K562 (cell line): Measurements from ENCODE around the gene ARRB2. TPM values are rescaled to one million over a fixed set of nuclear protein-coding genes. Genes with fewer than 3 reads are reported as not detected.

Experiments used
- DNMT1 ChIP-seq: fragments of 450-650 bp; IDR thresholded peaks from 2 replicates; pipeline ENCODE4 v1.6.1; 2016; ENCODE audit warnings: antibody characterized with exemption, mild to moderate bottlenecking
- ELK1 ChIP-seq: sonication (generic); formaldehyde crosslinking; IDR thresholded peaks from 2 replicates; pipeline ENCODE4 v1.8.1; 2022; ENCODE audit warnings: missing genetic modification reagents
- EP300 ChIP-seq: IDR thresholded peaks from 2 replicates; pipeline ENCODE4 v1.6.1; 2012; ENCODE audit warnings: low read length, improper control_type of control experiment
- ETS1 ChIP-seq: conservative IDR thresholded peaks from 2 replicates; pipeline ENCODE4 v1.6.1; 2011; ENCODE audit warnings: low read depth, mild to moderate bottlenecking, low read length; ENCODE audit not compliant: control insufficient read depth
- GTF2F1 ChIP-seq: IDR thresholded peaks from 2 replicates; pipeline ENCODE4 v1.6.1; 2011; ENCODE audit warnings: low read depth, low read length, improper control_type of control experiment
- HLTF ChIP-seq: fragments of 450-650 bp; IDR thresholded peaks from 2 replicates; pipeline ENCODE4 v1.6.1; 2016
- NCOR1 ChIP-seq: fragments of 450-650 bp; IDR thresholded peaks from 2 replicates; pipeline ENCODE4 v1.6.1; 2016; ENCODE audit warnings: mild to moderate bottlenecking, moderate library complexity
- NONO ChIP-seq, 2 experiments: fragments of 200-400 bp in 1 of 2; fragments of 450-650 bp in 1 of 2; formaldehyde crosslinking in 1 of 2; IDR thresholded peaks; 2 replicates each; pipeline ENCODE4 v1.6.1; 2017; ENCODE audit warnings: low read depth in 2 of 2, mild to moderate bottlenecking in 2 of 2, moderate library complexity in 2 of 2, low read length in 1 of 2
- NUFIP1 ChIP-seq: fragments of 450-650 bp; IDR thresholded peaks from 2 replicates; pipeline ENCODE4 v1.6.1; 2018; ENCODE audit not compliant: partially characterized antibody
- OTX1 ChIP-seq: fragments of 450-650 bp; formaldehyde crosslinking; IDR thresholded peaks from 2 replicates; pipeline ENCODE4 v1.4.0; 2022; ENCODE audit warnings: mild to moderate bottlenecking
- POLR2A ChIP-seq: fragments of 450-650 bp; conservative IDR thresholded peaks from 2 replicates; pipeline ENCODE4 v1.6.1; 2016
- POLR2AphosphoS5 ChIP-seq: IDR thresholded peaks from 2 replicates; pipeline ENCODE4 v1.6.1; 2011; ENCODE audit warnings: mild to moderate bottlenecking, low read depth, low read length, moderate library complexity; ENCODE audit not compliant: control insufficient read depth, insufficient read depth
- PYGO2 ChIP-seq: fragments of 450-650 bp; IDR thresholded peaks from 2 replicates; pipeline ENCODE4 v1.6.1; 2016; ENCODE audit warnings: mild to moderate bottlenecking, missing genetic modification characterization, moderate library complexity, missing compliant biosample characterization
- RNF2 ChIP-seq: sonication (generic); IDR thresholded peaks from 2 replicates; pipeline ENCODE4 v1.6.1; 2016
- SP2 ChIP-seq: IDR thresholded peaks from 2 replicates; pipeline ENCODE4 v1.6.1; 2011; ENCODE audit warnings: mild to moderate bottlenecking, low read depth, low read length, moderate library complexity; ENCODE audit not compliant: poor library complexity, severe bottlenecking; ENCODE audit errors: extremely low read depth
- TFE3 ChIP-seq: fragments of 450-650 bp; formaldehyde crosslinking; IDR thresholded peaks from 2 replicates; pipeline ENCODE4 v1.4.0; 2020; ENCODE audit warnings: mild to moderate bottlenecking, mixed read lengths
- XRCC3 ChIP-seq: fragments of 450-650 bp; IDR thresholded peaks from 2 replicates; pipeline ENCODE4 v1.6.1; 2017; ENCODE audit warnings: mild to moderate bottlenecking, moderate library complexity
- ZNF133 ChIP-seq: fragments of 250-450 bp; sonication (Bioruptor Pico); IDR thresholded peaks from 2 replicates; pipeline ENCODE4 v1.4.0; 2020; ENCODE audit warnings: mild to moderate bottlenecking
- ZNF143 ChIP-seq: sonication (generic); formaldehyde crosslinking; IDR thresholded peaks from 2 replicates; pipeline ENCODE4 v1.9.0; 2022; ENCODE audit warnings: mild to moderate bottlenecking, missing genetic modification reagents
- ZNF232 ChIP-seq: sonication (generic); formaldehyde crosslinking; IDR thresholded peaks from 2 replicates; pipeline ENCODE4 v1.8.0; 2022; ENCODE audit warnings: mild to moderate bottlenecking, missing genetic modification reagents
- ZNF253 ChIP-seq: fragments of 250-450 bp; sonication (Bioruptor Pico); conservative IDR thresholded peaks from 2 replicates; pipeline ENCODE4 v1.6.1; 2021; ENCODE audit warnings: mild to moderate bottlenecking
- ZNF3 ChIP-seq: fragments of 250-450 bp; sonication (Bioruptor Pico); IDR thresholded peaks from 2 replicates; pipeline ENCODE4 v1.5.0; 2021; ENCODE audit warnings: mild to moderate bottlenecking, moderate library complexity
- ZNF639 ChIP-seq, 2 experiments: fragments of 200-800 bp in 1 of 2; sonication (Bioruptor generic) in 1 of 2; sonication (generic) in 1 of 2; formaldehyde crosslinking in 1 of 2; IDR thresholded peaks in 1 of 2; conservative IDR thresholded peaks in 1 of 2; 2 replicates each; pipeline versions ENCODE4 v1.5.0 to v1.6.1; 2016 to 2020; ENCODE audit warnings: missing compliant biosample characterization in 1 of 2, missing genetic modification characterization in 1 of 2, missing genetic modification reagents in 1 of 2
- ZNF717 ChIP-seq: fragments of 250-450 bp; sonication (Bioruptor Pico); IDR thresholded peaks from 2 replicates; pipeline ENCODE4 v1.5.0; 2021
- ZNF780A ChIP-seq: fragments of 250-450 bp; sonication (Bioruptor Pico); IDR thresholded peaks from 2 replicates; pipeline ENCODE4 v1.5.0; 2021; ENCODE audit warnings: mild to moderate bottlenecking
- polyA plus RNA-seq, 8 experiments: library from polyadenylated mRNA; depleted of rRNA in 4 of 8; stranded (reverse) in 5 of 8; unstranded in 3 of 8; fragments of >200 nt; fragmentation: Nextera tagmentation in 2 of 8; fragmentation: Illumina TruSeq in 1 of 8; extraction: Ambion mirVana in 2 of 8; extraction: Trizol in 1 of 8; gene quantifications; 2 replicates each; pipeline versions ENCODE4 v1.2.1 to v1.2.3, GENCODE V29; 2011 to 2014; ENCODE audit warnings: inconsistent platforms in 1 of 8, missing spikeins in 1 of 8
- total RNA-seq, 7 experiments: library from RNA; depleted of rRNA in 6 of 7; stranded (reverse); fragments of >200 nt in 6 of 7; fragmentation: Illumina TruSeq in 2 of 7; extraction: Trizol in 2 of 7; gene quantifications; 2 replicates each; pipeline versions ENCODE4 v1.2.1 to v1.2.3, GENCODE V29; 2011 to 2021; ENCODE audit warnings: low replicate concordance in 1 of 7

ARRB2 gene
- total and polyA plus RNA-seq, 9 of the 15 experiments (the other 6 are each of a cell fraction or from before 2014, with no cell fraction given) = 0.79 to 15.3 (median 8.8) TPM

- 0 out of 4 replicates have a peak, but pooled peaks of 1 of the 2 experiments have one; percentile 33 for TF ChIP-seq ZNF639 (CRISPR knock-in tag; conservative IDR thresholded peaks at IDR 0.05 in 1 of 2, IDR thresholded peaks at IDR 0.05 in 1 of 2)
- no peak for TF ChIP-seq DNMT1
- no peak for TF ChIP-seq XRCC3
- no peak for TF ChIP-seq ETS1
- TF ChIP-seq ZNF253 (CRISPR knock-in tag) = no peak
- TF ChIP-seq TFE3 (CRISPR knock-in tag) = peak; percentile 86
- no peak for TF ChIP-seq ZNF780A (CRISPR knock-in tag)
- TF ChIP-seq SP2 = no peak
- TF ChIP-seq NCOR1 = peak; percentile 84
- no peak for TF ChIP-seq ZNF143 (CRISPR knock-in tag)
- TF ChIP-seq ZNF717 (CRISPR knock-in tag) = no peak
- TF ChIP-seq HLTF = no peak
- no peak for TF ChIP-seq ZNF3 (CRISPR knock-in tag)
- TF ChIP-seq ZNF133 = no peak
- 0 out of 2 replicates have a peak, but pooled peaks have one; percentile 54 for TF ChIP-seq RNF2
- TF ChIP-seq POLR2AphosphoS5 = peak; percentile 68; the same call in 1 of the 2 replicates
- no peak for TF ChIP-seq GTF2F1
- no peak for TF ChIP-seq ZNF232 (CRISPR knock-in tag)
- TF ChIP-seq PYGO2 (tag) = no peak
- no peak for TF ChIP-seq ELK1
- TF ChIP-seq NONO (IDR thresholded peaks at IDR 0.05; ENCODE audit: low read depth in 2 of 2, low read length in 1 of 2) = peak in 1 of 2 experiments; percentile 17; a peak in 1 of 4 replicates
- TF ChIP-seq OTX1 (CRISPR knock-in tag) = no peak
- no peak for TF ChIP-seq POLR2A
- TF ChIP-seq EP300 = peak; percentile 55
- TF ChIP-seq NUFIP1 = no peak
Measured at GRCh38 chr17:4721203-4722135, 11.0 kb downstream of the ARRB2 start (continued).
